LNCAP (cell line): Measurements from ENCODE around the gene GPC5.

ENCODE experiments used
- TF ChIP-seq, protein P1 (sequence below): fragments of 450-650 bp; IDR thresholded peaks from 2 replicates; pipeline ENCODE4 v1.5.1; 2017; ENCODE audit warnings: mild to moderate bottlenecking

Gene GPC5

DNA sequence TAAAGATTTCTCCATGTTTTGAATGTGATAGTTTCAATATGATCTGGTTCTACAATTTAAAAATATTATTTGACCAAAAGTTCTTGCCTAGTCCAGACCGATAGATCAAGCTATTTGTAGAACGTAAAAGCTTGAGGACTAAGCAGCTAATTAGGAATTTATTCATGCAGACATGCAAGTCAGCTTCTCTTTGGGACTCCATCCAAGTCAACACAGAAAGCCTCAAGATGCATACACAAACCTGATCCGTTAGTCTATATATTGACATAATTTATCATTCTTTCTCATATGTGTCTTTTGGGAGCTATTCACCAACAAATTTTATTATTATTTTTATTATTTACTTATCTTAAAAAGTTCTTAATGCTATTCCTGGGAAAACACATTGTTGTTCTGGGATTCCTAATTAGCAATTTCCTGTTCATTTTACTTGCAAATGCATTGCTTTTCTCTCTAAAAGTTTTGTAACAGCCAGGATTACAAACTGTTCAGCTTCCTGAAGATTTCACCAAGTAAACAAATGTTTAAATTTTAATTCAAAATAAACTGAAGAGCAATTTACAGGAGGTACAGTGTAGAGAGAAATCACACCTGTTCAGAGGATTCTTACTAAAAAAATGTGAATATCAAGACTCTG, 375.3 kb downstream of the GPC5 start:
- TF ChIP-seq, protein P1, sequence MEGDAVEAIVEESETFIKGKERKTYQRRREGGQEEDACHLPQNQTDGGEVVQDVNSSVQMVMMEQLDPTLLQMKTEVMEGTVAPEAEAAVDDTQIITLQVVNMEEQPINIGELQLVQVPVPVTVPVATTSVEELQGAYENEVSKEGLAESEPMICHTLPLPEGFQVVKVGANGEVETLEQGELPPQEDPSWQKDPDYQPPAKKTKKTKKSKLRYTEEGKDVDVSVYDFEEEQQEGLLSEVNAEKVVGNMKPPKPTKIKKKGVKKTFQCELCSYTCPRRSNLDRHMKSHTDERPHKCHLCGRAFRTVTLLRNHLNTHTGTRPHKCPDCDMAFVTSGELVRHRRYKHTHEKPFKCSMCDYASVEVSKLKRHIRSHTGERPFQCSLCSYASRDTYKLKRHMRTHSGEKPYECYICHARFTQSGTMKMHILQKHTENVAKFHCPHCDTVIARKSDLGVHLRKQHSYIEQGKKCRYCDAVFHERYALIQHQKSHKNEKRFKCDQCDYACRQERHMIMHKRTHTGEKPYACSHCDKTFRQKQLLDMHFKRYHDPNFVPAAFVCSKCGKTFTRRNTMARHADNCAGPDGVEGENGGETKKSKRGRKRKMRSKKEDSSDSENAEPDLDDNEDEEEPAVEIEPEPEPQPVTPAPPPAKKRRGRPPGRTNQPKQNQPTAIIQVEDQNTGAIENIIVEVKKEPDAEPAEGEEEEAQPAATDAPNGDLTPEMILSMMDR: no peak

DNA sequence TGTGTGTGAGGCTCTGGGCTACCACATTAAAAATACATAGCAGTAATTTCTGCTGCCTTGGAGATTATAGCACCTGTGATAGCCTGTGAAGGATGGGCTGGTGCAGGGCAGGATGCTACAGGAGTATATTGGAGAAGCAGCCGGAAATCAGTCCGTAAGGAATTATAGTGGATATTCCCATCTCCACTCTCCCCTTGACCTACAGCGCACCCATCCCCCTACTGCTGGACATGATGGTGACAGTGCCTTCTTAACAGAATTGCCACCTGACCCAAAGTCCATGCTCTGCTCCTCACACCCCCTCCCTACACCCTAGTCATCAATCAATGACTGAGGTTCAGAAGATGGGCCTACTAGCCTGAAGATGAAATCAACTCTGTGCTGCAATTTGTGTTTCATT, 376.0 kb downstream of the GPC5 start:
- TF ChIP-seq, protein P1: no peak

DNA sequence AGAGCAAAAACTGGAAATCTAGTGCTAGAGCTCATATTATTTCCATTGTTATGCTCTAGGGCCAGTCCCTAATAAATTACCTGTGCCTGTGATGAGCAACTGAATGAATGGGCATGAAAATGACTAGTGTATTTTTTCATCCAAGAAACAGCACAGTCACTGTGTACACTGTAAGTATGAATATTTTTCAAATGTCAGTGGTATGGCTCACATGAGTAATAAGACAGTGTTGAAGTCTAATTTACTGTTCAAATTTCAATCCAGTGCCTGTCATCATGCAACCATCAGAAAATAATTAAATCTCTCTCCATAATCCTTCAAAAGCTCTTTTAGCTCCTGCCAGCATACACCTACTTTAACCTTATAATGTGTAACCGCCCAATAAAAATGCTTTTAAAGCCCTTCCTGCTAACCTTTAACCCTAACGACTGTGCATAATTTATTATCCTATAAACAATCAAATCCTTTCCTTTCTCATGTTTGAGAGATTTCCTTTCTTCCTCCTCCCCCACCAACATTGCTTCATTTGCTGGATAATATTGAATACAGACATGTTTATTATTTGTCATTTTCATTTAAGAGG, 378.3 kb downstream of the GPC5 start:
- TF ChIP-seq, protein P1: no peak

DNA sequence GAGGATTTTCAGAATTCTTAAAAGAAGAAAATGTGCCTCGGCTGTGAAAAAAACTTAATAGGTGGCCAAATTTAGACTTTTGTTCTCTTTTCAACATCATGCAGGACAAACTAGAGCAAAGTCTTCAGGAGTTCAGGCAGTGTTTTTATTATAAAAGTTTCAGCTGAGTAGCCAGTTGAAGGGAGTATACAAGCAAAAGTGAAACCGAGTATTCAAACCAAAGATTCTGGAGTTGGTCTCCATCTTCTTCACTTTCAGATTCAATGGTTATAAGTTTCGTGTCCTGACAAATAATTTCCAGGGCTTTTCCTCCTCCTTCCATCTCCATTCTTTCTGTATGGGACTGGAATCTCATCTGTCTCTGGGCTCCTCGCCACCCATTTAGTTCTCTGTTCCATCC, 379.7 kb downstream of the GPC5 start:
- TF ChIP-seq, protein P1: no peak

DNA sequence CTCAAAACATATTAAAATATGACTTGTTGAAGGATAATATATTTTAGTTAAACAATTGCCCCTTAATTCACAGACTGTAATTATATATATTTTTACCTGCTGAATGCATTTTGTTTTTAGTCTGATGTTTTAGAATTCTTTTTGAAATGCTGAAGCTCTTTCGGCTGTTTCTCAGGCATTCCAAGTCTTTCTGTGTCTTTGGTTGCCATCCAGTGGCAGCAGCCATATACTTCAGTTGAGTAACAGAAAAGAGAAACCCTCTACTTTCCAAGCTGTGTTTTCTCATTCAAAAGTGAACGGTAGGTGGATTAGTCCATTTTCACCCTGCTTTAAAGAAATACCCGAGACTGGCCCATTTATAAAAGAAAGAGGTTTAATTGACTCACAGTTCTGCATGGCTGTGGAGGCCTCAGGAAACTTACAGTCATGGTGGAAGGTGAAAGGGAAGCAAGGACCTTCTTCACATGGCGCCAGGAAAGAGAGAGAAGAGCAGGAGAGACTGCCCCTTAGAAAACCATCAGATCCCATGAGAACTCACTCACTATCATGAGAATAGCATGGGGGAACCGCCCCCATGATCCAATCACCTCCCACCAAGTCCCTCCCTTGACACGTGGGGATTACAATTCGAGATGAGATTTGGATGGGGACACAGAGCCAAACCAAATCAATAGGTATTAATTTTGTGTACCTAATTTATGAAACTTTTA, 383.7 kb downstream of the GPC5 start:
- TF ChIP-seq, protein P1: peak; percentile 43

DNA sequence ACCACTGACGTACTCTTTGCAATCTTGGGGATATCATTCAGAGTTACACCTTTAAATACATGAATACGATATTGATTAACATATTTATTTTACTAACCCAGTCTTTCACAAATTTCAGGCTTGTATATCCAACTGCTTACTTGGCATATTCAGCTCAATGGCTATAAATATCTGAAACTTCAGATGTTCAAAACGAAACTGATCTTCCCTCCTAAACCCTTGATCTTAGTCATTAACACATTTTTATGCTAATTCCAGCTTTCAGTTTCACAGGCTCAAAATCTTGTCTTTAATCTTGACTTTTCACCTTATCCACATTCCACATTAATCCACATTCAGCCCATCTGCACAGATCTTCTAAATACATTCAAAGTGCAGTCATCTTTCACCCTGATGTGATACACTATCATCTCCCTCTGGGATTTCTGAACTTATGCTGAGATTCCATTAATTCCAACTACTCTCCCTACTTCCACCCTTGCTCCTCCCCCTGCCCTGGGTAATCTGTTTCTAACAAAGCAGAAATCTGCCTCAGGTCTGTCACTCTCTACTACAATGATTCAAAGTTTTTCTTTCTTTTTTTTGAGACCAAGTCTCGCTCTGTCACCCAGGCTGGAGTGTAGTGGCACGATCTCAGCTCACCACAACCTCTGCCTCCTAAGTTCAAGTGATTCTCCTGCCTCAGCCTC, 387.2 kb downstream of the GPC5 start:
- TF ChIP-seq, protein P1: no peak

- TF ChIP-seq, protein P1: no peak
Observed at GRCh38 chr13:91792054-91792453, 393.6 kb downstream of the GPC5 start.
